Brain microvascular endothelial cell (primary cell): ENCODE data around the gene SLC38A7.

ENCODE experiments used
- DNase-seq: peaks from one replicate; pipeline ENCODE4 v3.0.0-alpha.2; 2020
- H3K27ac ChIP-seq: fragments of 250-450 bp; sonication (Bioruptor Pico); 2 replicates; pipeline ENCODE4 v1.5.1; 2020; ENCODE audit warnings: mild to moderate bottlenecking, moderate library complexity
- H3K27me3 ChIP-seq: fragments of 250-450 bp; sonication (Bioruptor Pico); replicated peaks from 2 replicates; pipeline ENCODE4 v1.5.1; 2020; ENCODE audit warnings: mild to moderate bottlenecking
- H3K36me3 ChIP-seq: fragments of 250-450 bp; sonication (Bioruptor Pico); replicated peaks from 2 replicates; pipeline ENCODE4 v1.5.1; 2020; ENCODE audit warnings: mild to moderate bottlenecking
- H3K4me3 ChIP-seq: 2 replicates; pipeline ENCODE4 v1.5.1; 2011; ENCODE audit warnings: low read depth, mild to moderate bottlenecking, control low read depth, low read length, moderate library complexity
- CTCF ChIP-seq: IDR thresholded peaks from 2 replicates; pipeline ENCODE4 v1.5.1; 2011; ENCODE audit warnings: low read depth, mild to moderate bottlenecking, moderate library complexity, low read length, control low read depth, inconsistent platforms; ENCODE audit errors: missing control alignments
- in situ Hi-C: cut with HindIII; loops from 2 replicates; pipeline ENCODE4 v1.10.0; 2017; ENCODE audit warnings: low sequenced_read_pairs, low pct_ligation_motif_present

SLC38A7 gene

GRCh38 chr16:58727796-58728568 lies 43.4 kb upstream of the SLC38A7 start:
- Histone ChIP-seq H3K4me3 (no peak overlapping the region), H3K27ac (no peak overlapping the region), H3K36me3 (peaks cover 5% of the 10 kb centered on the region), H3K27me3 (no peaks in the 10 kb centered on the region)
- in situ Hi-C loops: no loop called here
- TF ChIP-seq CTCF: no peak
- no peak for DNase-seq

GRCh38 chr16:58727028-58727781 lies 42.6 kb upstream of the SLC38A7 start:
- Histone ChIP-seq H3K27me3 (no peaks in the 10 kb centered on the region), H3K4me3 (no peak overlapping the region), H3K27ac (no peak overlapping the region), H3K36me3 (peaks cover 10% of the 10 kb centered on the region)
- DNase-seq: no peak
- in situ Hi-C loops: no loop called here
- TF ChIP-seq CTCF: no peak

- no peak overlapping the region for H3K4me3 ChIP-seq
- peaks cover 36% of the 10 kb centered on the region for H3K36me3 ChIP-seq
- no peak for TF ChIP-seq CTCF
- H3K27ac ChIP-seq: no peak overlapping the region
- no peaks in the 10 kb centered on the region for H3K27me3 ChIP-seq
- in situ Hi-C loops: no loop called here
- no peak for DNase-seq
These were observed 38.5 kb upstream of the SLC38A7 start for GRCh38 chr16:58723109-58723508.

GRCh38 chr16:58717994-58718393 lies 33.4 kb upstream of the SLC38A7 start:
- in situ Hi-C loops: no loop called here
- no peak for TF ChIP-seq CTCF

GRCh38 chr16:58716468-58716867 lies 31.9 kb upstream of the SLC38A7 start:
- no peak for DNase-seq
- H3K36me3 ChIP-seq: peaks cover 68% of the 10 kb centered on the region
- in situ Hi-C loops: no loop called here
- no peak for TF ChIP-seq CTCF
- no peak overlapping the region for H3K4me3 ChIP-seq
- H3K27me3 ChIP-seq: no peaks in the 10 kb centered on the region
- H3K27ac ChIP-seq: no peak overlapping the region

More at GRCh38 chr16:58717994-58718393, 33.4 kb upstream of the SLC38A7 start:
- Histone ChIP-seq H3K4me3 (no peak overlapping the region), H3K36me3 (peaks cover 65% of the 10 kb centered on the region), H3K27me3 (no peaks in the 10 kb centered on the region), H3K27ac (no peak overlapping the region)
- no peak for DNase-seq

GRCh38 chr16:58713742-58714141 lies 29.2 kb upstream of the SLC38A7 start:
- in situ Hi-C loops: no loop called here
- H3K36me3 ChIP-seq: peaks cover 55% of the 10 kb centered on the region
- H3K4me3 ChIP-seq: no peak overlapping the region
- DNase-seq: no peak
- no peak for TF ChIP-seq CTCF
- no peak overlapping the region for H3K27ac ChIP-seq
- no peaks in the 10 kb centered on the region for H3K27me3 ChIP-seq
